Left colon (tissue), 2 donors: ENCODE results near the gene NAPA. TPM values are rescaled to one million over a fixed set of nuclear protein-coding genes. Genes with fewer than 3 reads are reported as not detected.

Experiments used
- ATAC-seq: fragments of 200-7000 bp; cut with Tn5 transposase; one replicate; pipeline ENCODE4 v1.9.1; 2020; ENCODE audit warnings: mild to moderate bottlenecking, moderate library complexity
- DNase-seq, 2 donors: peaks; one replicate each; pipeline ENCODE4 v3.0.0-alpha.2; 2020
- intact Hi-C, 2 donors: fragments of 100-400 bp; cut with DNase I in 1 of 2; cut with micrococcal nuclease in 1 of 2; formaldehyde crosslinking; loops; one replicate each; pipeline versions ENCODE4 v1.11.2 to v1.14.0; 2022; cut with DNase I, micrococcal nuclease
- total RNA-seq, 2 donors: library from RNA; stranded (reverse); fragmentation: NEBNext Ultra II Directional; extraction: Animal tissue kit (Norgen Biotek cat#: 25700); gene quantifications; one replicate each; pipeline ENCODE4 v1.2.1, GENCODE V29; 2021
- donor health status: DM: no; HTN: no; CAD: no.
- donor health status: DM: yes; HTN: yes; CAD: no.

The NAPA gene
- total RNA-seq, 2 donors from 2014 or later = 122 to 130 TPM

- DNase-seq = no peak
- ATAC-seq = no peak
- intact Hi-C loops = no loop called here
Measured at GRCh38 chr19:47445527-47445926, 69.3 kb downstream of the NAPA start.

GRCh38 chr19:47444388-47444821 is 70.5 kb downstream of the NAPA start:
- no peak for ATAC-seq
- no peak for DNase-seq
- intact Hi-C loops = no loop called here

DNA sequence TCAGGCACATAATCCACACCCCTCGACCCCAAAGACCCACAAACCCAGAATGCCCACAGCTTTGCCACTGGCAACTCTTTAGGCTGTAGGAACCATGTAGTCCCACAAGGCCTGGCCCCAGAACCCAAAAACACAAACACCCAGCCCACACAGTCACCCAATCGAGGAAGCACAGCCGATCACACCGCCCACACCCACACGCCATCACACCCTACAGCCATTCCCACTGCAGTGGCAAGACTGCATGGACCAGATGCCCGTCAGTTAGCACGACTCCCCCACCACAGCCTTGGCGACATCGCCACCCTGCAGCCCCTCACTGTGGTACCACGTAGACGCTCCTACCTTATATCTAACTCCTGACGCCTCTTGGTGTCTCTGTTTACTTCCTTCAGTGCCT is 71.5 kb downstream of the NAPA start:
- ATAC-seq = no peak
- intact Hi-C loops = no loop called here
- DNase-seq = no peak

DNA sequence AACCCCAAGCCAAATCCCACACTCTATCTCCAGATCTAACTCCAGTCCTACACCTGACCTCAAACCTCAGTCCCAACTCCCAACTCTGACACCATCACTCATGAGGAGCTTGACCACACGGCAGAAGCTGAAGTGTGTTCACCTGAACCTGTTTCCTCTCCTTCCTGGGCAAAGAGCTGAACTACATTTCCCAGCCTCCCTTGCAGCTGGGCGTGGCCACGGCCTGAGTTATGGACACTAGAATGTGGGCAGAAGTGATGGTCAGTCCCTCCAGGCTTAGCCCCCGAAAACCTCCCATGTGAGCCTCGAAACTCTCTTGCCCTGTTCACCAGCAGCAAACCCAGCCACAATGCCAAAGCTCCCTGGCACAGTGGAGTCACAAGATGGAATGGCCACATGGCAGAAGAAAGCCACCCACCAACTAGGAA is 76.1 kb downstream of the NAPA start:
- intact Hi-C loops = loop anchor here in 1 of 2 donors (5.0 kb wide), 1 partner anchor 268 kb away; no protein-coding TSS in a partner anchor
- DNase-seq = peak in 1 of 2 donors; percentile 27
- ATAC-seq = peak; percentile 33

Other genes starting within 250 kb of the NAPA start
- 10 to 100 TPM; 13.9 to 14.1 TPM for gene INAFM1, start 240.2 kb downstream of the NAPA start, total RNA-seq
- gene C5AR1, start 205.2 kb downstream of the NAPA start, total RNA-seq = 1 to 10 TPM; 5.0 to 8.8 TPM
- 1 to 10 TPM in 1 of 2 donors, under 1 TPM in 1; 0.46 to 2.3 TPM for gene C5AR2, start 182.9 kb downstream of the NAPA start, total RNA-seq
- 10 to 100 TPM in 1 of 2 donors, 1 to 10 TPM in 1; 8.5 to 10.6 TPM for gene DHX34, start 165.7 kb downstream of the NAPA start, total RNA-seq
- 1 to 10 TPM; 2.5 to 2.7 TPM for gene MEIS3, start 95.5 kb downstream of the NAPA start, total RNA-seq
- 1 to 10 TPM in 1 of 2 donors, under 1 TPM in 1; 0.09 to 2.2 TPM for gene SLC8A2, start 43.2 kb downstream of the NAPA start, total RNA-seq
- 1 to 10 TPM; 4.6 to 6.0 TPM for gene KPTN, start 30.8 kb downstream of the NAPA start, total RNA-seq
- under 1 TPM in 1 of 2 donors, not detected in 1; 0.11 TPM for gene ZNF541, start 58.1 kb upstream of the NAPA start, total RNA-seq
- 10 to 100 TPM; 14.9 to 16.8 TPM for gene BICRA, start 94.1 kb upstream of the NAPA start, total RNA-seq
- 10 to 100 TPM in 1 of 2 donors, 1 to 10 TPM in 1; 9.6 to 29.6 TPM for gene EHD2, start 198.4 kb upstream of the NAPA start, total RNA-seq
- gene NOP53, start 230.5 kb upstream of the NAPA start, total RNA-seq = 100 to 1,000 TPM; 260 to 285 TPM